GM18951 (cell line): ENCODE data around the gene TBRG4.

Experiments used
- POLR2A ChIP-seq: IDR thresholded peaks from 4 replicates; pipeline ENCODE4 v1.6.1; 2011; ENCODE audit warnings: mild to moderate bottlenecking; ENCODE audit not compliant: insufficient read length, insufficient read depth; ENCODE audit errors: extremely low read depth
- in situ Hi-C: fragments of 300-500 bp; cut with MboI; formaldehyde crosslinking; loops from one replicate; pipeline ENCODE4 v1.12.0; 2022; ENCODE audit warnings: low sequenced_read_pairs, mixed read lengths, inconsistent platforms; ENCODE audit not compliant: unreplicated experiment

Gene TBRG4

GRCh38 chr7:45105588-45106188 lies 5.8 kb downstream of the TBRG4 start:
- TF ChIP-seq POLR2A = no peak
- in situ Hi-C loops = no loop called here

GRCh38 chr7:45104844-45105587 lies 6.5 kb downstream of the TBRG4 start:
- TF ChIP-seq POLR2A = no peak

GRCh38 chr7:45103958-45104843 lies 7.3 kb downstream of the TBRG4 start:
- in situ Hi-C loops = no loop called here
- no peak for TF ChIP-seq POLR2A

More at GRCh38 chr7:45104844-45105587, 6.5 kb downstream of the TBRG4 start:
- in situ Hi-C loops = no loop called here

GRCh38 chr7:45102785-45103712 lies 8.4 kb downstream of the TBRG4 start:
- no peak for TF ChIP-seq POLR2A
- in situ Hi-C loops = no loop called here

- in situ Hi-C loops = no loop called here
- no peak for TF ChIP-seq POLR2A
These were observed 9.7 kb downstream of the TBRG4 start for GRCh38 chr7:45101748-45102147.

GRCh38 chr7:45100761-45101480 lies 10.6 kb downstream of the TBRG4 start:
- in situ Hi-C loops = no loop called here

GRCh38 chr7:45099891-45100760 lies 11.4 kb downstream of the TBRG4 start:
- no peak for TF ChIP-seq POLR2A
- in situ Hi-C loops = no loop called here

More at GRCh38 chr7:45100761-45101480, 10.6 kb downstream of the TBRG4 start:
- no peak for TF ChIP-seq POLR2A

GRCh38 chr7:45098983-45099839 lies 12.3 kb downstream of the TBRG4 start:
- in situ Hi-C loops = no loop called here
- no peak for TF ChIP-seq POLR2A

GRCh38 chr7:45092931-45093235 lies 18.6 kb downstream of the TBRG4 start:
- in situ Hi-C loops = no loop called here
- no peak for TF ChIP-seq POLR2A

GRCh38 chr7:45092100-45092930 lies 19.2 kb downstream of the TBRG4 start:
- in situ Hi-C loops = no loop called here
- TF ChIP-seq POLR2A = no peak
